ENCODE results near the gene FAM76A. TPM values are rescaled to one million over a fixed set of nuclear protein-coding genes. Genes with fewer than 3 reads are reported as not detected.

FAM76A gene
- total RNA-seq, 2 donors from 2014 or later = 13.0 to 14.7 TPM

- H3K36me3 Mint-ChIP-seq (ENCODE audit: low read depth) = no peaks in the 10 kb centered on the region
- Histone ChIP-seq H3K27me3 (ENCODE audit: control insufficient read depth, insufficient read depth, low read length, poor library complexity, severe bottlenecking) (no peaks in the 10 kb centered on the region), H3K9me3 (ENCODE audit: control insufficient read depth, low read length) (peaks cover 11% of the 10 kb centered on the region), H3K4me1 (ENCODE audit: control insufficient read depth, insufficient read depth, low read length) (no peaks in the 10 kb centered on the region), H3K9ac (ENCODE audit: extremely low read depth, low read length, poor library complexity, severe bottlenecking) (no peak overlapping the region), H3K27ac (ENCODE audit: low read depth, low read length) (no peak overlapping the region), H3K36me3 (ENCODE audit: control insufficient read depth, insufficient read depth, low read length) (no peaks in the 10 kb centered on the region), H3K4me3 (ENCODE audit: low read length) (no peak overlapping the region)
- no peak for DNase-seq
- peaks cover 14% of the 10 kb centered on the region for H3K4me1 Mint-ChIP-seq
- peaks cover 14% of the 10 kb centered on the region for H3K27me3 Mint-ChIP-seq (ENCODE audit: insufficient read depth)
- H3K4me3 Mint-ChIP-seq = no peak overlapping the region
- TF ChIP-seq, protein P1, sequence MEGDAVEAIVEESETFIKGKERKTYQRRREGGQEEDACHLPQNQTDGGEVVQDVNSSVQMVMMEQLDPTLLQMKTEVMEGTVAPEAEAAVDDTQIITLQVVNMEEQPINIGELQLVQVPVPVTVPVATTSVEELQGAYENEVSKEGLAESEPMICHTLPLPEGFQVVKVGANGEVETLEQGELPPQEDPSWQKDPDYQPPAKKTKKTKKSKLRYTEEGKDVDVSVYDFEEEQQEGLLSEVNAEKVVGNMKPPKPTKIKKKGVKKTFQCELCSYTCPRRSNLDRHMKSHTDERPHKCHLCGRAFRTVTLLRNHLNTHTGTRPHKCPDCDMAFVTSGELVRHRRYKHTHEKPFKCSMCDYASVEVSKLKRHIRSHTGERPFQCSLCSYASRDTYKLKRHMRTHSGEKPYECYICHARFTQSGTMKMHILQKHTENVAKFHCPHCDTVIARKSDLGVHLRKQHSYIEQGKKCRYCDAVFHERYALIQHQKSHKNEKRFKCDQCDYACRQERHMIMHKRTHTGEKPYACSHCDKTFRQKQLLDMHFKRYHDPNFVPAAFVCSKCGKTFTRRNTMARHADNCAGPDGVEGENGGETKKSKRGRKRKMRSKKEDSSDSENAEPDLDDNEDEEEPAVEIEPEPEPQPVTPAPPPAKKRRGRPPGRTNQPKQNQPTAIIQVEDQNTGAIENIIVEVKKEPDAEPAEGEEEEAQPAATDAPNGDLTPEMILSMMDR (conservative IDR thresholded peaks at IDR 0.05) = no peak
- H3K27ac Mint-ChIP-seq = no peak overlapping the region
- WGBS, 2 experiments (ENCODE audit: insufficient coverage in 1 of 2, insufficient read length in 1 of 2) = 78 to 86% methylated on average over 1 to 2 of the region's 2 CpGs
- H3K9me3 Mint-ChIP-seq = peaks cover 8% of the 10 kb centered on the region
Observed at GRCh38 chr1:27716262-27716895, 9.4 kb upstream of the FAM76A start.

DNA sequence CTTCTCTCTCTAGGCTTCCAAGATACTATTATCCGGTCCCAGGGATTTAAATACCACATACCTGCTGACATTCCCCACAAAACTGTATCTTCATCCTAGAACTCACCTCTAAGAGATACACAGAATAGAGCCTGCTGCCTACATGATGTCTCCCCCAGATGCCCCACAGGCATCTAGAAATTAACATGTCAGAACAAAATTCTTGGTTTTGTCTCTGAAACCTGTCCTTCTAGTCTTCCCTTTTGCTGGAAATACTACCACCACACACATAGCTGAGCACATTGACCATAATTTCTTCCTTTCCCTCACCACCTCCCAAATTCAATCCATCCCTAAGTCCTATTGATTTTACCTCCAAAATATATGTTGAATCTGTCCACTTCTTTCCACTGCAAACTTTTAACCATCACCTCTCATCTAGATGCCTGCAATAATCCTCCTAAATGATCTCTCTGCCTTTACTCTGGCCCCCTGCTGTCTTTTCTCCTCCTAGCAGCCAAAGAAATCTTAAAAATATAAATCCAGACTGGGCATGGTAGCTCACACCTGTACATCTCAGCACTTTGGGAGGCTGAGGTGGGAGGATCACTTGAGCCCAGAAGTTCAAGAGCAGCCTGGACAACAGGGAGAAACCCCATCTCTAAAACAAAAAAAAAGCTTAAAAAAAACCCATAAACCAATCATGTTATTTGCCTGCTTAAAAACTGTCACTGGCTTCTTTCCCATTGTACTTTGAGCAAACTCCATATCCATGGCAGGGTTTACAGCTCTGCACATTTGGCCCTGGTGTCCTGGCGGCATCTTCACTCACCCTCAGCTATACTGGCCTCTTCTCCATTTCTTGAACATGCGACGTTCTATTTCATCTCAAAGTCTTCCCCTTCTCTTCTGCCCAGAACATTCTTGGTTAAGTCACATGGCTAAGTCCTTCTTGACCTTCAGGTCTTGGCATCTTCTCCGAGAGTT is 6.2 kb upstream of the FAM76A start:
- Histone ChIP-seq H3K27me3 (ENCODE audit: control insufficient read depth, insufficient read depth, low read length, poor library complexity, severe bottlenecking) (no peaks in the 10 kb centered on the region), H3K9ac (ENCODE audit: extremely low read depth, low read length, poor library complexity, severe bottlenecking) (no peak overlapping the region), H3K27ac (ENCODE audit: low read depth, low read length) (no peak overlapping the region), H3K36me3 (ENCODE audit: control insufficient read depth, insufficient read depth, low read length) (no peaks in the 10 kb centered on the region), H3K4me1 (ENCODE audit: control insufficient read depth, insufficient read depth, low read length) (no peaks in the 10 kb centered on the region), H3K4me3 (ENCODE audit: low read length) (no peak overlapping the region), H3K9me3 (ENCODE audit: control insufficient read depth, low read length) (peaks cover 11% of the 10 kb centered on the region)
- no peak for DNase-seq
- Mint-ChIP-seq H3K4me1 (peaks cover 8% of the 10 kb centered on the region), H3K27me3 (ENCODE audit: insufficient read depth) (peaks cover 13% of the 10 kb centered on the region), H3K36me3 (ENCODE audit: low read depth) (no peaks in the 10 kb centered on the region), H3K27ac (no peak overlapping the region), H3K9me3 (peaks cover 10% of the 10 kb centered on the region), H3K4me3 (no peak overlapping the region)
- 81% methylated on average over 4 to 5 of the region's 5 CpGs for WGBS, 2 experiments (ENCODE audit: insufficient coverage in 1 of 2, insufficient read length in 1 of 2)
- TF ChIP-seq, protein P1 (conservative IDR thresholded peaks at IDR 0.05) = no peak

GRCh38 chr1:27724961-27725373 is 794 bp upstream of the FAM76A start:
- H3K27me3 ChIP-seq (ENCODE audit: control insufficient read depth, insufficient read depth, low read length, poor library complexity, severe bottlenecking) = no peaks in the 10 kb centered on the region
- WGBS, 2 experiments (ENCODE audit: insufficient coverage in 1 of 2, insufficient read length in 1 of 2) = 89 to 93% methylated on average over 9 of the region's 9 CpGs
- peak overlapping the region; percentile 72 for H3K4me3 ChIP-seq (ENCODE audit: low read length)
- no peaks in the 10 kb centered on the region for H3K4me1 ChIP-seq (ENCODE audit: control insufficient read depth, insufficient read depth, low read length)
- TF ChIP-seq, protein P1 (conservative IDR thresholded peaks at IDR 0.05) = no peak
- peaks cover 3% of the 10 kb centered on the region for H3K4me1 Mint-ChIP-seq
- H3K9me3 ChIP-seq (ENCODE audit: control insufficient read depth, low read length) = no peaks in the 10 kb centered on the region
- H3K9me3 Mint-ChIP-seq = peaks cover 10% of the 10 kb centered on the region
- peak overlapping the region; percentile 31 for H3K9ac ChIP-seq (ENCODE audit: extremely low read depth, low read length, poor library complexity, severe bottlenecking)
- peaks cover 13% of the 10 kb centered on the region for H3K36me3 Mint-ChIP-seq (ENCODE audit: low read depth)
- peaks cover 3% of the 10 kb centered on the region for H3K36me3 ChIP-seq (ENCODE audit: control insufficient read depth, insufficient read depth, low read length)
- DNase-seq = peak; percentile 69
- peak overlapping the region; percentile 87 for H3K27ac ChIP-seq (ENCODE audit: low read depth, low read length)
- H3K27me3 Mint-ChIP-seq (ENCODE audit: insufficient read depth) = peaks cover 7% of the 10 kb centered on the region
- H3K4me3 Mint-ChIP-seq = peak overlapping the region; percentile 75
- H3K27ac Mint-ChIP-seq = peak overlapping the region; percentile 90
